Calu3 (cell line): ENCODE results near the gene PITX3. TPM values are rescaled to one million over a fixed set of nuclear protein-coding genes. Genes with fewer than 3 reads are reported as not detected.
"Not testable (repeated sequence)": the region's sequence is repeated elsewhere in the genome, so short reads cannot be mapped to it uniquely, and the experiment has no call there.

Source experiments
- BruUV-seq: library from RNA; stranded (reverse); fragments of 400-500 nt; replicated peaks from 2 replicates; lab custom pipeline; 2021; lab: Mats Ljungman, UMichigan
- CTCF ChIA-PET: fragments of 300-600 bp; sonication (Branson Sonifier 250); formaldehyde crosslinking; loops from one replicate; lab custom pipeline; 2022; ENCODE audit warnings: antibody characterized with exemption; lab: Charles Lee
- DNase-seq: peaks from one replicate; pipeline ENCODE4 v3.0.0; 2022
- H3K27ac Mint-ChIP-seq: one replicate; pipeline ENCODE4 v1.8.0; 2022; ENCODE audit warnings: mixed read lengths; ENCODE audit not compliant: unreplicated experiment
- H3K27me3 Mint-ChIP-seq: one replicate; pipeline ENCODE4 v1.8.0; 2022; ENCODE audit warnings: mixed read lengths; ENCODE audit not compliant: unreplicated experiment
- H3K36me3 Mint-ChIP-seq: one replicate; pipeline ENCODE4 v1.8.0; 2022; ENCODE audit warnings: mild to moderate bottlenecking, moderate library complexity, mixed read lengths; ENCODE audit not compliant: insufficient read depth, unreplicated experiment
- H3K4me1 Mint-ChIP-seq: one replicate; pipeline ENCODE4 v1.8.0; 2022; ENCODE audit warnings: mild to moderate bottlenecking, low read depth, mixed read lengths; ENCODE audit not compliant: unreplicated experiment
- H3K4me3 Mint-ChIP-seq: one replicate; pipeline ENCODE4 v1.8.0; 2022; ENCODE audit warnings: mild to moderate bottlenecking, low read depth, moderate library complexity, mixed read lengths; ENCODE audit not compliant: unreplicated experiment
- H3K9me3 Mint-ChIP-seq: one replicate; pipeline ENCODE4 v1.8.0; 2022; ENCODE audit warnings: low read depth, mixed read lengths; ENCODE audit not compliant: unreplicated experiment
- CTCF ChIP-seq: fragments of 200-600 bp; IDR thresholded peaks from one replicate; pipeline ENCODE4 v1.8.0; 2022; ENCODE audit warnings: antibody characterized with exemption; ENCODE audit not compliant: unreplicated experiment
- intact Hi-C: fragments of 100-400 bp; cut with micrococcal nuclease; formaldehyde crosslinking; loops from one replicate; pipeline ENCODE4 v1.10.0; 2022; ENCODE audit not compliant: unreplicated experiment
- total RNA-seq: library from RNA; stranded (reverse); gene quantifications from 2 replicates; pipeline ENCODE4 v1.2.3, GENCODE V29; 2022

PITX3 gene
- total RNA-seq, 1 experiment from 2014 or later = not detected

GRCh38 chr10:102225646-102226541 is 15.4 kb downstream of the PITX3 start, which contains the start of gene ELOVL3:
TSS of gene ELOVL3 (plus strand) at chr10:102226299. CDS start at chr10:102226549, 250 bp downstream.
- Mint-ChIP-seq H3K9me3 (no peaks in the 10 kb centered on the region), H3K27ac (no peak within 1 kb of the TSS), H3K4me3 (peak within 1 kb of the TSS; percentile 67), H3K36me3 (peaks cover 8% of the 10 kb centered on the region), H3K4me1 (peaks cover 6% of the 10 kb centered on the region), H3K27me3 (peaks cover 46% of the 10 kb centered on the region)
- peak; percentile 85 for DNase-seq
- CTCF ChIA-PET = interaction anchor here (0.7 to 1.4 kb wide), 4 partner anchors 56 to 168 kb away, joined by 3 read pairs; no protein-coding TSS in a partner anchor
- no TSS peak for BruUV-seq
- intact Hi-C loops = no loop called here
- no peak for TF ChIP-seq CTCF

- intact Hi-C loops = no loop called here
These were observed 18.5 kb downstream of the PITX3 start for GRCh38 chr10:102222797-102223196.

GRCh38 chr10:102220612-102221011 is 20.7 kb downstream of the PITX3 start:
- Mint-ChIP-seq H3K9me3 (no peaks in the 10 kb centered on the region), H3K4me3 (no peak overlapping the region), H3K27me3 (peaks cover 14% of the 10 kb centered on the region), H3K4me1 (peaks cover 2% of the 10 kb centered on the region), H3K27ac (no peak overlapping the region), H3K36me3 (no peaks in the 10 kb centered on the region)
- intact Hi-C loops = no loop called here
- no TSS peak for BruUV-seq
- no peak for TF ChIP-seq CTCF
- no peak for DNase-seq
- CTCF ChIA-PET = interaction anchor here (0.7 kb wide), 1 partner anchor 130 kb away, joined by 5 read pairs; no protein-coding TSS in a partner anchor

More at GRCh38 chr10:102222797-102223196, 18.5 kb downstream of the PITX3 start:
- peaks cover 6% of the 10 kb centered on the region for H3K4me1 Mint-ChIP-seq
- H3K4me3 Mint-ChIP-seq = no peak overlapping the region
- CTCF ChIA-PET = no interaction called here
- no TSS peak for BruUV-seq
- no peak for DNase-seq
- peaks cover 32% of the 10 kb centered on the region for H3K27me3 Mint-ChIP-seq
- H3K36me3 Mint-ChIP-seq = no peaks in the 10 kb centered on the region
- H3K27ac Mint-ChIP-seq = no peak overlapping the region
- TF ChIP-seq CTCF = no peak
- H3K9me3 Mint-ChIP-seq = no peaks in the 10 kb centered on the region

GRCh38 chr10:102219370-102219769 is 21.9 kb downstream of the PITX3 start:
- DNase-seq = no peak
- H3K4me1 Mint-ChIP-seq = no peaks in the 10 kb centered on the region
- BruUV-seq = no TSS peak
- no peaks in the 10 kb centered on the region for H3K9me3 Mint-ChIP-seq
- no peak for TF ChIP-seq CTCF
- no peak overlapping the region for H3K4me3 Mint-ChIP-seq
- no peak overlapping the region for H3K27ac Mint-ChIP-seq
- intact Hi-C loops = no loop called here
- no peaks in the 10 kb centered on the region for H3K36me3 Mint-ChIP-seq
- CTCF ChIA-PET = interaction anchor here (0.5 kb wide), 1 partner anchor 213 kb away, joined by 3 read pairs; the partner anchor contains the start of gene CUEDC2
- peaks cover 14% of the 10 kb centered on the region for H3K27me3 Mint-ChIP-seq

GRCh38 chr10:102213599-102213998 is 27.7 kb downstream of the PITX3 start:
- CTCF ChIA-PET, H3K27ac Mint-ChIP-seq, DNase-seq, H3K36me3 Mint-ChIP-seq, H3K9me3 Mint-ChIP-seq, H3K4me3 Mint-ChIP-seq, BruUV-seq, intact Hi-C loops, H3K4me1 Mint-ChIP-seq: not testable (repeated sequence)
- peaks cover 12% of the 10 kb centered on the region for H3K27me3 Mint-ChIP-seq
